Retina (tissue), 1 donor: ENCODE results near the gene INPP5K.
A peak's percentile ranks its signal among the peaks of the same experiment; 100 is the strongest.
"Not testable (repeated sequence)": the region's sequence is repeated elsewhere in the genome, so short reads cannot be mapped to it uniquely, and the experiment has no call there.

Experiments used
- DNase-seq: peaks from one replicate; pipeline ENCODE4 v3.0.0-alpha.2; 2016

The INPP5K gene

GRCh38 chr17:1516388-1517161 lies at the start of gene INPP5K:
TSS of gene INPP5K (minus strand) at chr17:1516612. CDS start at chr17:1516499, 113 bp downstream.
- peak; percentile 97 for DNase-seq

DNA sequence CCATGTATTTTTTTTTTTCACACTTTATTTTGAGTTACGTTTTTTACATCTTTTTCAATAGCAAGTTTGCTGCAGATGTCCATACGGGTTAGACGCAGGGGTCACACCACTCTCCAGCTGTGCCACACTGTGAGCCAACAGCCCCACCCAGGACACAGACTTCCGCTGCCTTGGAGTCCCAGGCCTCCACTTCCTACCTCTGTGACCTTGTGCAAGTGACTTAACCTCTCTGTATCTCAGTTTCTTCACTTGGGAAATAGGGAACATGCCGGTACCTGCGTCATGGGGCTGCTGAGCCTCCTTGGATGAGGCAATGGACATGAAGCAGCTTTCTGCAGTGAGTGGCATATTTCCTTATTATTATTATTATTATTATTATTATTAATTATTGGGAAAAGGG lies 49.5 kb upstream of the INPP5K start:
- DNase-seq, result no peak

DNA sequence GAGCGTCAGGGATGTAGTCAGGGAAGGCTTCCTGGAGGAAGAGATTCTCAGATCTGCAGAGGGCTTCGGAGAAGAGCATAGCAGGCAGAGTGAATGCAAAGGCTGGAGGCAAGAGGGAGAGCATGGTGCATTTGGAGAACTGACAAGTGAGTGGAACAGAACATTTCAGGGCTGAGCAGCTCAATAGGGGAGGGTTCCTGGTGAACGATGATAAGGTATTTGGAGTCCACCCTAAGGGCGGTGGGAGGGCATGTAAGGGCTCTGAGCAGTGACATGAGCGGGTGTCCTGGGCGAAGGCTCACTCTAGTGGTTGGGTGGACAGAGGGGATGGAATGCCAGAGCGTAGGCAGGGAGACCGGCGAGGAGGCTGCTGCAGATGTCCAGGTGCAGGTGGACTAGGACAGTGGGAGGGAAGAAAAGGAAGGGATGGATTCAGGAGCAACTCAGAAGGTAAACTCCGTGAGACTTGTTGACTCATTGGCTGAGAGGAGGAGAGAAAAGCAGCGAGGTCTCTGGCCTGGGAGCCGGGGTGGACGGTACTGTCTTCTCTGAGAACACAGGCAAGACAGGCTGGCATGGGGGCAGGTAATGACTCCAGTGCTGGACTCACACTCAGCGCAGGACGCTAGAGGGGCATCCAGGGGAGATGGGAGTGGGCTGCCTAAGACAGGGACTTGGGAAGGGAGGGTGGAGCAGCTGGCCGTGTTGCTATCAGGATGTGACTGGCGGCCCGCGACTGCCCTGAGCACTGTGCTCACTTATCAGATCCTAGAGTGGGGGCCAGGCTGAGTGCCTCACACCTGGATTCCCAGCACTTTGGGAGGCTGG lies 47.6 kb upstream of the INPP5K start:
- DNase-seq, result no peak

- not testable (repeated sequence) for DNase-seq
These were observed 47.0 kb upstream of the INPP5K start for GRCh38 chr17:1563471-1563785.

DNA sequence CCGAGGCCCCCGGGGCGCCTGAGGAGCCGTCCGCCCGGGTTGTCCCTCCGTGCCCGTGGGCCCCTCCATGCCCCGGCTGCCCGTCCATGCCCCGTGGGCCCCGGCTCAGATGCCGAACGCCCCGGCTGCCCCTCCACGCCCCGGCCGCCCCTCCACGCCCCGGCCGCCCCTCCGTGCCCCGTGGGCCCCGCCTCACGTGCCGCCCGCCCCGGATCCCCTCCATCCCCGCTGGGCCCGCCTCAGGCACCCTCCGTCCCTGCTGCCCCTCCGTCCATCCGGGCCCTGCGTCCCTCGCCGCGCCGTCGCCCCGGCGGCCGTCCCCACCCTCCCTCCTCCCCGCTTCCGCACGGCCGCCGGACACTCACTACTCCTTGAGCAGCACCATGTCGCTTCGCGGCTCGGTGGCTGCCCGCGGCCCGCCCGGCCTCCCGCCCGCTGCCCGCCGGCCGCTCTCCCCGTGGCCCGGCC lies 45.8 kb upstream of the INPP5K start:
- DNase-seq, result no peak

GRCh38 chr17:1561420-1562175 lies 45.2 kb upstream of the INPP5K start:
- peak; percentile 63 for DNase-seq

DNA sequence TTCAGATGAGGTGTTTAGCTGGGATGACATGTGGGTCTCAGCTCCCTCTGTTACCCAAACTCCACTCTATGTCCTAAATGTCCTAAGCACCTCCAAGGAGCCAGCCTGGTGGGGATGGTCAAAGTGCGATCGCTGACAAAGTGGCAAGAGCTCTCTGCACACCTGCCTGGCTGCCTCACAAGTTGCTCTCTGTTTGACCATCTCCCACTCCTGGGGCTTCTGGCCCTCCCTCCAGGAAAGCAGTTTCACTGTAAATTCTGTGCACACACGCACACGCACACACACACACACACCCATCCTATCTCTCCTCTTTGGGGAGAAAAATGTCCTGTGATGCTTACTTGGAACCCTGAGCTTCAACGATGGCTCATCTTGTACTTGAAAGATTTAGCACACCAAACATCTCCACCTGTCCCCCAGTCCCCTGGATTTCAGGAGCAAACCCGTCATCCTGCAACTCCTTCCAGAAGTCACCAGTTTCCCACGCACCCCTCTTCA lies 44.5 kb upstream of the INPP5K start:
- no peak for DNase-seq

- DNase-seq, result no peak
These were observed 43.9 kb upstream of the INPP5K start for GRCh38 chr17:1560101-1560857.

- peak; percentile 48 for DNase-seq
These were observed 42.9 kb upstream of the INPP5K start for GRCh38 chr17:1559047-1560043.

DNA sequence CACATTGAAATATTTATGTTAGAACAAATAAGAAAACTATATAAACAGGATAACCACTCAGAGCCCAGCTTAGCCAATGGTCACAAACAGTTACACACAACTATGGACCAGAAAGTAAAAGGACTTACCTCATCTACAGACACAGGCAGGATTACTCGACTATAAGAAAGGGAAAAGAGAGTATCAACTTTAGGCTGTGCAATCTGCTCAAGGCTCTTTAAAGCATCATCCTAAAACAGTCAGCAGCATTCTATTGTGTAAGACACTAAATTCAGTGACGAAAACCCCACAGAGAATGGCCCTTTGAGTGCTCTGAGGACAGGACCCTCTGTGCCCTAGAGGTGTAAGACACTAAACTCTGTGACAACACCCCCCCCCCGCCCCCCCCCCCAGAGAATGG lies 42.0 kb upstream of the INPP5K start:
- no peak for DNase-seq

DNA sequence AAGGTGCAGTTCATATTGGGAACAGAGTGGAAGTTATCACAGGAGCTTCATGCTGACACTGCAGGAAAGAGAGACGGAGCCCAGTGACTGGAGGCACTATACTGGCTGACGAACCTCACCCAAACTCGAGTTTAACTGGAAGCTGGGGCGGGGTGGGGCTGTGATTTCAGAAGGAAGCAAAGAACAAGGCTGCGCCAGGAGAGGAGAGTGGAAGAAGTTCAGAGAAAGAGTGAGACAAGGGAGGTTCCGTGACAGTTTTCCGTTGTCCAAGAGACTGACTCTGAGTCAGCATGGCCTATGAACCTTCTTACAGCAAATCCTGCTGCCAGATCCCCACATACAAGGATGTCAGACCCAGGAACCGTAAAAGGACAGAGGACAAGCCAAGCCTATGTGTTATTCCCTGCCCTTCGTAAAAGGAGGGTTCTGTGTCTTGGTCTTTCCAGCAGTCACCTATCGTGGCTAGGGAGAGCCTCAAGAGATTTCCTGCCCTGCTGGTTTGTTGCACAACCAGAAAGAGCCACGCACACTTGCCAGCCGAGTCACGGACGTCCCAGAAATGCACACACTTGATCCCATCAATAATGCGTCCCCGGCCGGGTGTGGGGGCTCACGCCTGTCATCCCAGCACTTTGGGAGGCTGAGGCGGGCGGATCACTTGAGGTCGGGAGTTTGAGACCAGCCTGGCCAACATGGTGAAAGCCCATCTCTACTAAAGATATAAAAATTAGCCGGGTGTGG lies 41.1 kb upstream of the INPP5K start:
- no peak for DNase-seq

DNA sequence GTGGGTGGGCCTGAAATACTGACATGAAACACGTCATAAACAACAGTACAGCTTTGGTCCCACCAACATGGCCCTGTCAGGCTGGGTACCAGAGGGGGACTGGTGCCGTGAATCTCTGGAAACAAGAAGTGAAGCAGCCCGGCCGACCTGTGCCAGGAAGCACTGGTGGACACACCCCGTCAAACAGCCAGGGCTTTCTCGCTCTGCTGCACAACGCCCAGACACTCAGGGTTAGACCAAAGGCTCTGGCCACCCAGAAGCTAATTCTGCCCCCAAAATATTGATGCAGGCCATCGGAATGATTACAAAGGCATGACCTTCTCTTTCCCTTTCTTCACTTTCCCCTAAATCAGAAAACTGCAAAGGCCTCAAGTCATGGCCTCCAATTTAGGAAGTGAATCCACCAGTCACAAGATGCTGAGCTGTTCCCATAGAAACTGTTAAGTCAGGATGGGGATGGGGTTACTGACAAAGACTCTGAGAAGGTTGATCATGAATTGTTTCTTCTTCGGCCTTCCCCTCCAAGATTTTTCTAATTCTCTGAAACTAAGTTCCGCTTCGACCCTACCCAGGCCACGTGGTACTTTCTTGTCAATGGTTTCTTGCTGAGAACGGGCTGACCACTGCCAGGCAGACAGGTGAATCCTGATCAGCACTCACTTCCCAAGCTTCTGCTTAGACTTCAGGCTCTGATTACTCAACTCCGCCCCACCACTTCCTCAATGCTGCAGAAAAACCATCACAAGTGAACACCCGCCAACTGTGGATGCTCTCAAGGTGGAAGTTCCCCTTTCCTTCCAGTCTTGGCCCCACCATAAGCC lies 39.4 kb upstream of the INPP5K start:
- no peak for DNase-seq

DNA sequence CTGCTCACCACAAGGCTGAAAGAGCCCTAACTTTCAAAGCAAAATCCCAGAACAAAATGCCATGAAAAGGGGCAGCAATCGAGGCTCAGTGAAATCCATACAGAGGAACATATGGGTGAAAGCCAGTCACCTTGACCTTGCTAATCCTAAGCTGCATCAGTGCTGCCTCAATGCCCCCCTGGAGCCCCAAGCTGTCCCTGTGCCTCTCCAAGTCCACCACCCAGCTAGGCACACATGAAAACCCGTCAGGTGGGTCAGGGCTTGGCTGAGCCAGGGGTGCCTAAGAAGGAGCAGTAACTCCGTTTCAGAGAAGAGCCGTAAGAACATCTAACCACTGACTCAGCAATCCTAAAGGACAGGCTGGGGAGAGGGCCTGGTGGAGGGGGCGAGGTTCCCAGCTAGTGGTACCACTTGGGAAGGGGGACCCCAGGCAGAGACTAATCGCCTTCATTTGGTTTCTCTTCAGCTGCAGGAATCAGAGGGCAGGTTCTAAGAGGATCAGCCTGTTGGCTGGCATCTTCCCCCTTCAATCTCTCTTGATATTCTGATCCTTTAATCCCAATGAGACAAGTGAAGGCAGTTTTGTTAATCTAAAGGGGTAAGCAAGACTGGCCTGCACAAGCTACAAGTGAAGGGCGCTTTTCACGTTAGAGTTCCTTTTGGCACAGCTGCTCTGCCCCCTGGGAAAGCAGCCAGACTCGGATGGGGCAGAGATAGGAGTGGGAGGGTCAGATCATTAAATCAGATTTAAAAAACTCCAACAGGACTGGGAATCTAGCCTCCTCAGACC lies 38.5 kb upstream of the INPP5K start:
- DNase-seq, result no peak

DNA sequence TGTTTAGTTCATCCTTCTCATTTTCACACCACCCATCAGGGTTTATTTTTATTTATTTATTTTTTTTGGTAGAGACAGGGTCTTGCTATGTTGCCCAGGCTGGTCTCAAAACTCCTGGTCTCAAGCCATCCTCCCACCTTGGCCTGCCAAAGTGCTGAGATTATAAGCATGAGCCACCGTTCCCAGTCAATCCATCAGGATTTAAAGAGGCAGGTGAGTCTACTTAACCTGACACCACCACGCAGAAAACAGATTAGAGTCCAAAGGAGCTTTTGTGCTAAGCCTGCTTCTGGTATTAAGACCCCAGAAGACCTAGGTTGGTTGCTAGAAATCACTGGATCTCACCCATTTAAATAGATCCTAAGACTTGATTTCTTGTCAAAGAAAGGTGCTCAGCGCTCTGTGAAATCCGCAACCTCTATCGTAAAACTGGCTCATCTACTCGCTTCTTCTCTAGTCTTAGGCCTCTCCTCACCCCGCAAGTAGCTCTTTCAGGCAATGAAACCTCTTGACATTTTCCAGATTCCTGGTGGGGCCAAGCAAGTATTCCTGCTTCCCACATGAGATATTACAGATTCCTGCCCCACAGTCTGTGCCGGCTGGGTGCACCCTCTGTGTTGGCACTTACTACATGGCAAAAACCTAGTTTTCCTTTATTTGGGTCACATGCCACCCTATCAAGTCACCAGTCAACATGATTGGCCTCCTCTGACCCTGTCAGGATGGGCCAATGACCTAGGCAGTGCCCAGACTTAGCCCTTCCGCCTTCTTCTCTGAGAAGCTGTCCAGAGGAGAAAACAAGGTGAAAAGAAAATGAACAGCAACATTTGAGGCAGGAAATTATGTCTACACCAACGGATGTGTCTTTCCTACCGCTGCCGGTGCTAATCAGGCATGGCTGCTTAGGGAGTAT lies 37.2 kb upstream of the INPP5K start:
- DNase-seq, result no peak

DNA sequence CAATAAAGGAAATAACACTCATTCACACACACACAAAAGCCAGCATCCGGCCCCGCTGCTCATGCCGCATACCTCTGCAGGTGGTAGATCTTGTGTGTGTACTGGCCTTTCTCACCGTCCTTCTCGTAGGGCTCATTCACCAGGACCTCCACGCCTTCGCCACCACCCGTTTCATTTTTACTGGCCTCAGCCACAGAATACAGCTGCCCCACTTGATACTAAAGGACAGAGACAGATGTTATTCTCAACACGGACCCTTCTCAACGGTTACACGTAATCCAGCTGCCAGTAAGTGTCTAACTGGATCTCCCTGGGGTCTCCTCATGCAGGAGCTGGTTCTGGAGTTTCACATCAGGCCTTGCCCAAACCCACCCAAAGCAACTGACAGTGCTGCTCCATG lies 36.5 kb upstream of the INPP5K start:
- no peak for DNase-seq

DNA sequence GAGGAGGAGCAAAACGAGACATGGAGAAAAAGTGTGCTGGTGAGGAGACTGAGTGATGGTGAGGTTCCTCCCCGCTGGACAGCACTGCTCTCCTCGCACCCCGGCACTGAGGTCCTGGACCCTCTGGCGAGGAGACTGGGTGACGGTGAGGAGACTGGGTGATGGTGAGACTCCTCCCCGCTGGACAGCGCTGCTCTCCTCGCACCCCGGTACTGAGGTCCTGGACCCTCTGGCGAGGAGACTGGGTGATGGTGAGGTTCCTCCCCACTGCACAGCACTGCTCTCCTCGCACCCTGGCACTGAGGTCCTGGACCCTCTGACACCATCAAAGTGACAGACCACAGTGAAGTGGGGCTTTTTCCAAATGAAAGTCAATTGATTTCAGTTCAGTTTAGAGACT lies 35.3 kb upstream of the INPP5K start:
- DNase-seq, result no peak

- DNase-seq, result no peak
These were observed 31.6 kb upstream of the INPP5K start for GRCh38 chr17:1548032-1548431.
